H1 (cell line): Measurements from ENCODE around the gene TCERG1L. TPM values are rescaled to one million over a fixed set of nuclear protein-coding genes. Genes with fewer than 3 reads are reported as not detected.
A peak's percentile ranks its signal among the peaks of the same experiment; 100 is the strongest.

Source experiments
- CTCF ChIA-PET: fragments of 300-600 bp; sonication (Branson Sonifier 250); formaldehyde crosslinking; loops from one replicate; lab custom pipeline; 2021; ENCODE audit not compliant: partially characterized antibody; lab: Charles Lee
- POLR2A ChIA-PET: fragments of 300-600 bp; sonication (Branson Sonifier 250); formaldehyde crosslinking; loops from one replicate; lab custom pipeline; 2021; ENCODE audit warnings: inconsistent platforms; ENCODE audit not compliant: partially characterized antibody; lab: Charles Lee
- DNase-seq, 2 experiments: peaks; one replicate each; pipeline versions ENCODE4 v3.0.0 to v3.0.0-alpha.2; 2010 to 2022; ENCODE audit warnings: low spot score in 2 of 2, low read depth in 1 of 2, mixed read lengths in 1 of 2
- FAIRE-seq: peaks from 2 replicates; lab custom pipeline; 2011; peaks lifted over from hg19 to GRCh38; lab: Jason Lieb, UNC
- H2AFZ ChIP-seq: 2 replicates; pipeline ENCODE4 v1.8.1; 2012; ENCODE audit warnings: low read length, inconsistent platforms
- H2AK5ac ChIP-seq: 2 replicates; pipeline ENCODE4 v1.6.1; 2013; ENCODE audit warnings: low read depth, low read length
- H2BK120ac ChIP-seq: replicated peaks from 2 replicates; pipeline ENCODE3; 2013; ENCODE audit warnings: low read depth, low read length, inconsistent platforms
- H2BK12ac ChIP-seq: 2 replicates; pipeline ENCODE4 v1.6.1; 2013; ENCODE audit warnings: low read depth, low read length
- H2BK15ac ChIP-seq: 2 replicates; pipeline ENCODE4 v1.6.1; 2013; ENCODE audit warnings: low read length
- H2BK20ac ChIP-seq: 2 replicates; pipeline ENCODE4 v1.6.1; 2013; ENCODE audit warnings: low read length
- H2BK5ac ChIP-seq: 2 replicates; pipeline ENCODE4 v1.6.1; 2013; ENCODE audit warnings: low read depth, low read length
- H3K14ac ChIP-seq: 2 replicates; pipeline ENCODE4 v1.6.1; 2013; ENCODE audit warnings: inconsistent platforms; ENCODE audit not compliant: insufficient read length
- H3K18ac ChIP-seq: 2 replicates; pipeline ENCODE4 v1.6.1; 2013; ENCODE audit warnings: low read length; ENCODE audit errors: extremely low read depth
- H3K23ac ChIP-seq: 2 replicates; pipeline ENCODE4 v1.6.1; 2013; ENCODE audit warnings: inconsistent platforms; ENCODE audit not compliant: insufficient read length
- H3K23me2 ChIP-seq: 2 replicates; pipeline ENCODE4 v1.6.1; 2013; ENCODE audit warnings: low read depth, low read length
- H3K27ac ChIP-seq: 2 replicates; pipeline ENCODE4 v1.6.1; 2011; ENCODE audit warnings: low read depth, low read length, inconsistent platforms
- H3K27me3 ChIP-seq, 4 experiments: replicated peaks in 1 of 4; 1 replicate in 1 of 4; 2 replicates in 3 of 4; pipeline versions ENCODE4 v1.6.1 to v1.8.1; 2011 to 2013; ENCODE audit warnings: low read length in 3 of 4, mild to moderate bottlenecking in 3 of 4, inconsistent platforms in 2 of 4, mixed read lengths in 2 of 4, moderate library complexity in 1 of 4; ENCODE audit not compliant: control insufficient read depth in 3 of 4, insufficient read depth in 3 of 4; ENCODE audit errors: extremely low read depth in 1 of 4
- H3K36me3 ChIP-seq, 4 experiments: 2 replicates each; pipeline versions ENCODE4 v1.6.1 to v1.8.1; 2011 to 2013; ENCODE audit warnings: mild to moderate bottlenecking in 4 of 4, low read length in 3 of 4, moderate library complexity in 2 of 4, control low read depth in 1 of 4, inconsistent platforms in 1 of 4; ENCODE audit not compliant: insufficient read depth in 4 of 4, control insufficient read depth in 2 of 4
- H3K4ac ChIP-seq: replicated peaks from 2 replicates; pipeline ENCODE3; 2013; ENCODE audit warnings: low read length, low read depth, mixed read lengths, inconsistent platforms; ENCODE audit not compliant: insufficient read length
- H3K4me1 ChIP-seq, 4 experiments: replicated peaks in 1 of 4; 1 replicate in 1 of 4; 2 replicates in 3 of 4; pipeline versions ENCODE4 v1.6.1 to v1.8.1; 2011 to 2013; ENCODE audit warnings: low read length in 3 of 4, inconsistent platforms in 2 of 4, mixed read lengths in 1 of 4; ENCODE audit not compliant: insufficient read depth in 4 of 4, control insufficient read depth in 3 of 4
- H3K4me2 ChIP-seq, 2 experiments: 2 replicates each; pipeline versions ENCODE4 v1.6.1 to v1.8.1; 2011 to 2013; ENCODE audit warnings: low read depth in 2 of 2, low read length in 2 of 2, control low read depth in 1 of 2, inconsistent platforms in 1 of 2, mild to moderate bottlenecking in 1 of 2; ENCODE audit not compliant: insufficient read depth in 1 of 2
- H3K4me3 ChIP-seq, 4 experiments: fragments of 200-600, 300-600 bp in 1 of 4; sonication (generic), shearing (Covaris generic), sonication (Bioruptor Twin) in 1 of 4; 2 replicates each; pipeline versions ENCODE4 v1.5.1 to v1.8.1; 2011 to 2016; ENCODE audit warnings: low read length in 4 of 4, low read depth in 3 of 4, control low read depth in 2 of 4, inconsistent platforms in 2 of 4, mild to moderate bottlenecking in 2 of 4, mixed read lengths in 1 of 4, moderate library complexity in 1 of 4; ENCODE audit not compliant: insufficient read depth in 2 of 4; ENCODE audit errors: extremely low read depth in 1 of 4
- H3K56ac ChIP-seq: replicated peaks from 2 replicates; pipeline ENCODE3; 2013; ENCODE audit warnings: low read depth, mild to moderate bottlenecking, mixed read lengths, low read length, inconsistent platforms; ENCODE audit not compliant: insufficient read length
- H3K79me1 ChIP-seq: 2 replicates; pipeline ENCODE4 v1.6.1; 2013; ENCODE audit warnings: low read depth, low read length, control low read depth
- H3K79me2 ChIP-seq, 2 experiments: 2 replicates each; pipeline versions ENCODE4 v1.6.1 to v1.8.1; 2012 to 2013; ENCODE audit warnings: low read length in 2 of 2, mild to moderate bottlenecking in 2 of 2, inconsistent platforms in 1 of 2; ENCODE audit not compliant: insufficient read depth in 2 of 2, control insufficient read depth in 1 of 2
- H3K9ac ChIP-seq, 4 experiments: replicated peaks in 1 of 4; 1 replicate in 1 of 4; 2 replicates in 3 of 4; pipeline versions ENCODE4 v1.6.1 to v1.8.1; 2011 to 2013; ENCODE audit warnings: low read depth in 3 of 4, low read length in 3 of 4, control low read depth in 2 of 4, mild to moderate bottlenecking in 2 of 4, moderate library complexity in 2 of 4, inconsistent platforms in 1 of 4; ENCODE audit errors: extremely low read depth in 1 of 4
- H3K9me3 ChIP-seq, 2 experiments: 2 replicates each; pipeline versions ENCODE4 v1.6.1 to v1.8.1; 2012 to 2013; ENCODE audit warnings: mild to moderate bottlenecking in 2 of 2, moderate library complexity in 2 of 2, control low read depth in 1 of 2, inconsistent platforms in 1 of 2, low read depth in 1 of 2, low read length in 1 of 2, mixed read lengths in 1 of 2; ENCODE audit not compliant: insufficient read depth in 2 of 2
- H4K20me1 ChIP-seq, 2 experiments: replicated peaks in 1 of 2; 2 replicates each; pipeline versions ENCODE3 to v1.8.1; 2011 to 2013; ENCODE audit warnings: inconsistent platforms in 2 of 2, low read length in 2 of 2, mild to moderate bottlenecking in 1 of 2; ENCODE audit not compliant: insufficient read depth in 2 of 2, control insufficient read depth in 1 of 2
- H4K5ac ChIP-seq: 2 replicates; pipeline ENCODE4 v1.6.1; 2013; ENCODE audit warnings: low read length, low read depth, mixed read lengths, inconsistent platforms; ENCODE audit not compliant: insufficient read length
- H4K8ac ChIP-seq: 2 replicates; pipeline ENCODE4 v1.8.0; 2013; ENCODE audit warnings: mild to moderate bottlenecking, moderate library complexity, low read length, inconsistent platforms; ENCODE audit not compliant: insufficient read depth; ENCODE audit errors: extremely low read depth
- H4K91ac ChIP-seq: replicated peaks from 2 replicates; pipeline ENCODE3; 2013; ENCODE audit warnings: low read length, mixed read lengths, inconsistent platforms; ENCODE audit not compliant: insufficient read length
- FOSL1 ChIP-seq: IDR thresholded peaks from 2 replicates; pipeline ENCODE4 v1.6.1; 2011; ENCODE audit warnings: mild to moderate bottlenecking, low read depth, low read length, moderate library complexity; ENCODE audit not compliant: insufficient read depth
- NRF1 ChIP-seq: IDR thresholded peaks from 2 replicates; pipeline ENCODE4 v1.6.1; 2011; ENCODE audit warnings: mild to moderate bottlenecking, low read depth, low read length, improper control_type of control experiment
- POLR2AphosphoS5 ChIP-seq: IDR thresholded peaks from 2 replicates; pipeline ENCODE4 v1.6.1; 2011; ENCODE audit warnings: low read depth, low read length
- POU5F1 ChIP-seq: IDR thresholded peaks from 2 replicates; pipeline ENCODE4 v1.6.1; 2011; ENCODE audit warnings: low read depth, mild to moderate bottlenecking, low read length, moderate library complexity
- SIX5 ChIP-seq: IDR thresholded peaks from 2 replicates; pipeline ENCODE4 v1.6.1; 2011; ENCODE audit warnings: mild to moderate bottlenecking, low read depth, low read length
- SP1 ChIP-seq: IDR thresholded peaks from 2 replicates; pipeline ENCODE4 v1.6.1; 2011; ENCODE audit warnings: low read depth, low read length
- WGBS, 2 experiments: shearing (Covaris generic) in 1 of 2; methylation state at CpG; one replicate each; pipeline versions ENCODE4 v1.1.6 to v1.1.7; 2013 to 2015; ENCODE audit warnings: low lambda C conversion rate in 2 of 2, mixed read lengths in 2 of 2, inconsistent platforms in 1 of 2, low coverage in 1 of 2, missing lambda C conversion rate in 1 of 2; ENCODE audit not compliant: insufficient replicate concordance in 2 of 2, insufficient coverage in 1 of 2, insufficient read length in 1 of 2; ENCODE audit errors: extremely low coverage in 1 of 2, missing lambda C conversion rate in 1 of 2; 5-methylcytosine and 5-hydroxymethylcytosine counted together
- polyA plus RNA-seq, 7 experiments: library from polyadenylated mRNA; depleted of rRNA in 3 of 7; stranded (reverse) in 5 of 7; unstranded in 2 of 7; fragments of >200 nt in 5 of 7; fragments of 200-250 nt in 2 of 7; gene quantifications; 1 replicate in 5 of 7; 2 replicates in 1 of 7; 4 replicates in 1 of 7; pipeline versions ENCODE4 v1.2.1 to v1.2.3, GENCODE V29; 2011 to 2013; ENCODE audit warnings: missing spikeins in 2 of 7, mixed read lengths in 2 of 7
- total RNA-seq: library from RNA; stranded (reverse); fragmentation: NEBNext Ultra II Directional; extraction: Animal tissue kit (Norgen Biotek cat#: 25700); gene quantifications from 2 replicates; pipeline ENCODE4 v1.2.1, GENCODE V29; 2021

The TCERG1L gene
- total and polyA plus RNA-seq, 2 of the 8 experiments (the other 6 are each of a cell fraction or from before 2014, with no cell fraction given): 3.9 to 6.9 TPM

DNA sequence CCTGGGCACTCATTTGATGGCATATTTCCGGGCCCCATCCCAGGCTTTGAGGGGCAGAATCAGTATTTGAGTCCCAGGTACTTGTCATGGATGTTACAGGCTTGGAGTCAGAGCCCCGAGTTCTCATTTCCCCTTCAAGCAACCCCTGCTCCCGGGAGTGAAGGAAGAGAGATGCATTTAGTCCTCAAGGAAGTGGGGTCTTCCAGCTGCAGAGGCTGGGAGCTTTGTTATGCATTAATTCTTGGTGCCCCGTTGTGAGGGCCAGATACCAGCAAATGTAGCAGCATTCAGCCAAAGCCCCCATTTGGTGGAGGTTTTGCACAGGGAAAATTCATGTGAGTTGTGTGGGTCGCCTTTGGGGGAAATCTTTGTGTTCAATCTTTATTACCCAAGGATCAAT is 38.7 kb upstream of the TCERG1L start:
- Histone ChIP-seq H3K14ac (no peak overlapping the region), H3K36me3 (no peaks in the 10 kb centered on the region), H2BK12ac (no peak overlapping the region), H3K27me3 (no peaks in the 10 kb centered on the region; a peak in 1 of 7 replicates), H3K23me2 (no peaks in the 10 kb centered on the region), H4K8ac (no peak overlapping the region), H2BK5ac (no peak overlapping the region), H3K4ac (no peak overlapping the region), H3K9me3 (no peaks in the 10 kb centered on the region), H3K23ac (no peak overlapping the region), H3K56ac (no peak overlapping the region), H2BK15ac (no peak overlapping the region), H3K4me3 (0 out of 8 replicates have a peak overlapping the region, but pooled peaks of 1 of the 4 experiments have one; percentile 2), H3K4me1 (peaks cover 0 to 9% (median 4%) of the 10 kb centered on the region in 4 experiments; a peak in 5 of 7 replicates), H2BK20ac (no peak overlapping the region; the same call in 1 of the 2 replicates), H4K91ac (no peak overlapping the region), H3K79me2 (no peaks in the 10 kb centered on the region), H4K5ac (no peak overlapping the region), H3K4me2 (no peak overlapping the region; a peak in 1 of 4 replicates), H4K20me1 (no peaks in the 10 kb centered on the region), H3K79me1 (no peaks in the 10 kb centered on the region), H2AFZ (no peak overlapping the region), H3K9ac (no peak overlapping the region), H2AK5ac (no peak overlapping the region), H2BK120ac (no peak overlapping the region), H3K18ac (no peak overlapping the region), H3K27ac (no peak overlapping the region)
- no peak for DNase-seq
- ChIA-PET CTCF (no interaction called here), POLR2A (no interaction called here)
- 72% methylated on average over 5 of the region's 5 CpGs; no CpG with 5 or more reads in 1 of the 2 experiments for WGBS, 2 experiments
- FAIRE-seq: no peak
- TF ChIP-seq NRF1 (no peak), SIX5 (no peak), POU5F1 (peak; percentile 70), POLR2AphosphoS5 (no peak), SP1 (no peak), FOSL1 (no peak)
